Activated T-cell treated with anti-CD3 and anti-CD28 coated beads, Interleukin-2, amount 50 U/mL, for 4 hours (primary cell): Measurements from ENCODE around the gene SP6. TPM values are rescaled to one million over a fixed set of nuclear protein-coding genes. Genes with fewer than 3 reads are reported as not detected.
A peak's percentile ranks its signal among the peaks of the same experiment; 100 is the strongest.

Experiments
- ATAC-seq, 2 donors: fragments of 200-7000 bp; cut with Tn5 transposase; one replicate each; pipeline ENCODE4 v1.10.0; 2021
- DNase-seq: peaks from one replicate; pipeline ENCODE4 v3.0.0-alpha.2; 2020
- H3K27me3 Mint-ChIP-seq: one replicate; pipeline ENCODE4 v1.8.0; 2021; ENCODE audit warnings: low read depth, mixed read lengths
- H3K36me3 Mint-ChIP-seq: one replicate; pipeline ENCODE4 v1.8.0; 2022; ENCODE audit warnings: mixed read lengths; ENCODE audit not compliant: insufficient read depth
- H3K4me1 Mint-ChIP-seq: one replicate; pipeline ENCODE4 v1.8.0; 2021; ENCODE audit warnings: low read depth, mixed read lengths
- H3K4me3 Mint-ChIP-seq: one replicate; pipeline ENCODE4 v1.8.0; 2021; ENCODE audit warnings: mild to moderate bottlenecking, moderate library complexity, mixed read lengths
- H3K9me3 Mint-ChIP-seq: one replicate; pipeline ENCODE4 v1.8.0; 2021; ENCODE audit warnings: mixed read lengths
- total RNA-seq, 3 donors: library from RNA; stranded (reverse); gene quantifications; one replicate each; pipeline ENCODE4 v1.2.1, GENCODE V29; 2021

SP6 gene
- total RNA-seq, 3 donors from 2014 or later, result 0.05 to 0.08 (median 0.05) TPM

DNA sequence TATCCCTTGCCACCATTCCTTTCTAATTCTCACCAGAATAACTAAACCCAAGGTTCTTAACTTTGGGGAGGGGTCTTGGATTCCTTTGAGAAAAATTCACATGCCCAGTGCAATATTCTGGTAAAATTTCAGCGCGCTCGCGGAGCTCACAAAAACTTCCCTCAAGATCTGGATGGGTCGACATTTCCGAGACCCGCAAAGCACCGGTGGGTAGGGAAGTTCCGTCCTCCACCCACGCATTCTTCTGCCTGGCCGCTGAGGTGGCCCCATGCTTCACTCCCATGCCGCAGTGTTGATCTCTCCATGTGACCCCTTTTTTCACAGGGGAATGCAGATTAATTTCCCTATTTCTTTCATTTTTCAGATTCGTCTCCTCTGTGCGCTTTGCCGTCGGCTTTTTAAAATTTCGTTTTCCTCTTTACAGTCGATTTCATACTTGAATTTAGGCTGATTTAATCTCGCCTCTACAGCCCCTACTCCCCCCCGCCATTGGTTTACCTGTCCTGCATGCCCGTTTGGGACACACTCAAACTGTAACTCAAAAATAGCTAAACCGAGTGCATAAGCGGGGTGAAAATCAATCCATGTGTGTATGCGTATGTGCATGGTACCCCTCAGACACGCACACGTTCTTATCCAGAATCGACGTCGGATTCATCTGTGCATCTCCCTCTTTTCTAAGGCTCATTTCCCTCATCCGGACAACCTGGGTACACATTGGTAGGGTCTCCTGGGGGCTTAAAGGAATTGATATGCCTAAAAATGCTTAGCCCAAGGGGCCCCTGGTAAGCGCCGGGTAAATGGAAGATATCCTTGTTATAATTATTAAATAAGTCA, 1.4 kb upstream of the SP6 start:
- no peaks in the 10 kb centered on the region for H3K9me3 Mint-ChIP-seq
- H3K27me3 Mint-ChIP-seq, result peaks cover 71% of the 10 kb centered on the region
- ATAC-seq, result no peak
- no peaks in the 10 kb centered on the region for H3K36me3 Mint-ChIP-seq
- DNase-seq, result no peak
- peak overlapping the region; percentile 11 for H3K4me3 Mint-ChIP-seq
- H3K4me1 Mint-ChIP-seq, result peaks cover 16% of the 10 kb centered on the region

DNA sequence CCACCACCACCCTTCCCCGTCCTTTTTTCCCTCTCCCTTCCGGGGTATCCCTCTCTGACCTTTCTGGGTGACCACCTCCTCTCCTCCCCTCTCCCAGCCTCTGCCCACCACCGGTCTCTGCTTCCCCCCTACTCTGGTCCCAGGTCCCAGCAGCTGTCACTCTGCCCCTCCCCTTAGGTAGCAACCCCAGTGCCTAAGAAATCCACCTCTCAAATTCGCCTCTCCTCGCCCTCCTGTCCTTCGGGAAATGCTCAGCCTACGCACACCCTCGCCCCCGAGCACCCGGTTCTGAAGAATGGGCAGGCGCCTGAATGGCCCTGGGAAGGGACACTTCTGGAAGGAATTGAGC, 775 bp upstream of the SP6 start:
- H3K4me1 Mint-ChIP-seq, result peaks cover 20% of the 10 kb centered on the region
- ATAC-seq (no peak), DNase-seq (no peak)
- H3K4me3 Mint-ChIP-seq, result peak overlapping the region; percentile 11
- no peaks in the 10 kb centered on the region for H3K36me3 Mint-ChIP-seq
- no peaks in the 10 kb centered on the region for H3K9me3 Mint-ChIP-seq
- peaks cover 77% of the 10 kb centered on the region for H3K27me3 Mint-ChIP-seq

DNA sequence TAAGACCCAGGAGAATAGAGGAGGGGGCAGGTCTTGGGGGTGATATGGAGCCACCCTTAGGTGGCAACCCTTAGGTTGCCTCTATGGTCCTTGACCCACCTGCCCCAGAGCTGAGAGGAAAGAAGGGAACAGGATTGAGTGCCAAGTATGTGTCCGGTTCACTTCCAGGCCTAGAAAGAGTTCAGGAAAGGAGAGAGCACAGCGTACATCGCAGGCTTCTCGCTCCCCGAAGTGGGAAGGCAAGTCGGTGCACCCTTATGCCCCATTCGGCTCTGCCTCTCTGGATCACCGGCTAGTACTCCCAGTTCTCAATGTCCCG, 631 bp downstream of the SP6 start:
- peaks cover 20% of the 10 kb centered on the region for H3K4me1 Mint-ChIP-seq
- ATAC-seq, result no peak
- no peak for DNase-seq
- H3K9me3 Mint-ChIP-seq, result no peaks in the 10 kb centered on the region
- H3K36me3 Mint-ChIP-seq, result no peaks in the 10 kb centered on the region
- H3K4me3 Mint-ChIP-seq, result peak overlapping the region; percentile 51
- peaks cover 85% of the 10 kb centered on the region for H3K27me3 Mint-ChIP-seq

DNA sequence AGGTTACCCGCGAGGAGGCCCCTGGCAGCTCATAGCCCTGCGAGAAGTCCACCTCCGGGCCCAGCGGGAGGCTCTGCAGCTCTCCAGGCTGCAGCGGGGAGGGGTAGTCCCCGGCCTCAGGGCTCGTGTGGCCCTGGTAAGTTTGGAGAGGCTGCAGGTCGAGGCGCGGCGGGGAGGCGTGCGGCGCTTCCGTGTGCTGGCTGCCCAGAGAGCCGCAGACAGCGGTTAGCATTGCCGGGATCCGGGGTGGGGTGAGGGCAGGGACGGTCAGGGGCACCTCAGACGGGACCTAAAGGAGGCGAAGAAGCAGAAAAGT, 2.8 kb downstream of the SP6 start:
- DNase-seq, result no peak
- no peak for ATAC-seq
- no peak overlapping the region for H3K4me3 Mint-ChIP-seq
- H3K9me3 Mint-ChIP-seq, result no peaks in the 10 kb centered on the region
- peaks cover 20% of the 10 kb centered on the region for H3K4me1 Mint-ChIP-seq
- H3K36me3 Mint-ChIP-seq, result no peaks in the 10 kb centered on the region
- H3K27me3 Mint-ChIP-seq, result peaks cover 73% of the 10 kb centered on the region

DNA sequence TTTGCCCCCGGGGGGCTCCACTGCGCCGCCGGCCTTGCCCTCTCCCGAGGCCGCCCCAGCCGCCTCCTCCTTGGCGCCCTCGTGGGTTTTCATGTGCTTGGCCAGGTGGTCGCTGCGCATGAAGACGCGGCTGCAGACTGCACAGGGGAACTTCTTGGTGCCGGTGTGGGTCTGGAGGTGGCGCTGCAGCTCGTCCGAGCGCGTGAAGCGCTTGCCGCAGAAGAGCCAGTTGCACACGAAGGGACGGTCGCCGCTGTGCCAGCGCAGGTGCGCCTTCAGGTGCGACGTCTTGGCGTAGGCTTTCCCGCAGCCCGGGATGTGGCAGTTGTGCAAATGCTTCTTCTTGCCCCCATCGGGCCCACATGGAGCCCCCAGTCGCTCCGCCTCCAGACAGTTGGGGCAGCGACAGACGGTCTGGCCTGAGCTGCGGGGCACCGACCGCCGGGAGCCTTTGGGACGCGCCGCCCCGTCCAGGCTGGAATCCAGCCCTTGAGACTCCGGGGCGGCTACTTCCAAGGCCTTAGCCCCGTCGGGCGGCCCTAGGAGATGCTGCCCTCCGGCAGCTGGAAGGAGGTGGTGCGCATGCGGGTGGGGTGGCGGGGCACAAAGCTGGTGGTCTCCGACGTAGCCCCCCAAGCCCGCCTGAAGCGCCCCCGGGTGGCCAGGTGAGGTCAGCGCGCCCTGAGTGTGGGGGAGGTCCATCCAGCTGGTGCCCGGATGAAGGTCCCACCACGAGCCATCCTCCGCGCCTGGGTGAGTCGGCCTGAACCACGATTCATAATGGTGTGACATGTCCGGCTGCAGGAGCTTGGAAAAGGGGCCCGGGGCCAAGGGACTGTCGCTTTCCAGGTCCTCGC, 3.4 kb downstream of the SP6 start:
- H3K27me3 Mint-ChIP-seq, result peaks cover 67% of the 10 kb centered on the region
- peaks cover 24% of the 10 kb centered on the region for H3K4me1 Mint-ChIP-seq
- no peaks in the 10 kb centered on the region for H3K9me3 Mint-ChIP-seq
- DNase-seq (no peak), ATAC-seq (peak in 1 of 2 donors; percentile 19)
- H3K36me3 Mint-ChIP-seq, result no peaks in the 10 kb centered on the region
- no peak overlapping the region for H3K4me3 Mint-ChIP-seq

DNA sequence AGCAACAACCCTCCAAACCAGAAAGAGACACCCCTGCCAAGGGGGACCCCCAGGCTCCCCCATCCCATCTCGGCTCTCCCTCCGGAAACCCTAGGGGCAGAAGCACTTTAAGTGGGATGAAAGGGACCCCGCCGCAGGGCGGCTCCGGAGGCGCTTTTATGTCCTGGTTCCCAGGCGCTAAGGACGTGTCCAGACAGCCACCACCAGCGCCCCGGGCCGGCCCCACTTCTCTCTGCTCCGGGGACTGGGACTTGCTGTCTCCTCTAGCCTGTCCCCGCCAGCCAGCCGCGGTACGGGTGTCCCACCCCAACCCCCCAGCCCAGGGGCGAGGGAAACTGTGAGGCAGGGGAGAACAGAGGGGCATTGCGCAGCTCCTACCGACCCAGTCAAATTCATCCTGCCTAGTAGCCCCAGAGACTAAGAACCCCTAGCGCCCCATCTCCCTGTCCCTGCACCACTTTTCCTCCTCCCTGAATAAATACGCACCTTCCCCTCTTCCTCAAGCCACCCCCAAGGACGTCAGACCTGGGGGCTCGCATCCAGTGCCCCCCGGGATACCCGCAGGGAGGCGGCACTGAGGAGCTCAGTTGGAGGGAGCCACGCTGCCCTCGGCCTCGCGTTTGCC, 4.1 kb downstream of the SP6 start:
- Mint-ChIP-seq H3K4me3 (no peak overlapping the region), H3K36me3 (no peaks in the 10 kb centered on the region), H3K9me3 (no peaks in the 10 kb centered on the region), H3K4me1 (peaks cover 25% of the 10 kb centered on the region), H3K27me3 (peaks cover 60% of the 10 kb centered on the region)
- ATAC-seq, result no peak
- DNase-seq, result no peak

DNA sequence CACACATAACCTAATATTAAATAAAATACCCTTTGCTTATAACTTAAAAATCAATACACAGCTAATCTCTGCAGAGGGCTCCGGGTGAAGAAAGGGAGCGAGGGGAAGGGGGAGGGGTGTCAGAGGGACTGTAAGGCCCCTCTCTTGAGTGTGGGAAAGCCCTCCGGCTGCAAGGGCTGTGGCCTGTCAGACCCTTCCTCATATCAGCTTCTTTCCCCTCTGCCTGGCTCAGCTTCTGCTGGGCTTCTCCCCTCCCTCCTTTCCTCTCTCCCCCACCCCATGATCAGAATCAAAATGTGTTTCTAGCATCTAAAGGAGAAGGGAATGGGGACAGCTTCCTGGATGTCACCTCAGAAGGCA, 5.3 kb downstream of the SP6 start:
- peaks cover 57% of the 10 kb centered on the region for H3K27me3 Mint-ChIP-seq
- H3K4me3 Mint-ChIP-seq, result no peak overlapping the region
- no peaks in the 10 kb centered on the region for H3K9me3 Mint-ChIP-seq
- no peaks in the 10 kb centered on the region for H3K36me3 Mint-ChIP-seq
- no peak for ATAC-seq
- no peak for DNase-seq
- H3K4me1 Mint-ChIP-seq, result peaks cover 28% of the 10 kb centered on the region

DNA sequence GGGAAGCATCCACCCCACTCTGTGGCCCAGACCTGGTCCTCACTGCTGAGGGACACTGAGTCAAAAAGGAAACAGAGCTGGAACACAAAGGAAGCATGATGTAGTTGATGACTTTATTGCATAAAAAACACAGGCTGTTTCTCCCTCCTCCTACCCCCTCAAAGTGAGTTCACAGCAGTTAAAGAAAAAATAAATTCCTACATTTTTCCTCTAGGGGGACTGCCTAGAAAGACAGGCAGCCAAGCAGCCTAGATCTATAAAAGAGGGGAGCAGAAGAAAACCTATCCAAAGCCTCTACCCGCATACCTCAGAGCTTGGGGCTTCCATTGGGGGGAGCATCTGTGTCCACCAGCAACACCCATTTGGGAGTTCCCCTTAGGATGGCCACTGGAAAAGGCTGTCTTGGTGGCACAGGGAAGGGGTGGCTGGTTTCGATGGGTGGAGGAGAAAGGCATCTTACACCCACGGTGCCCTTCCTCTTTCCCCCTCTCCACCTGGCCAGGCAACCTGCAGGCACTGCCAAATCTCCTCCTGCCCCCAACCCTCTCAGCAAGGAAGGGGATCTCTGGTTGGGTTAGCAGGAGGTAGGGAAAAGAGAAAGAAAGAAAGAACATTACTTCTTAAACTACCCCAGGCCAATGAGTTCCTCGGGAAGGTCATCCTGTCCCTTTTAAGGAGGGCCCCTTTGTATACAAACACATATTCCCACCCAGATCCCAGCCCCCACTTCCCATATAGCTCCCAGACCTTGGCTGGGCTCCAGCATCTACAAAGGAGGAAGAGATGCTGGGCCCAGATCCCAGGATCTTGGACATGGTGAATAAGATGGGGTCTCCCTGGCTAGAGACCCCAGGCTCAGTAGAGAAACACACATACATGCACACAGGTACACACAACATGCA, 5.9 kb downstream of the SP6 start:
- no peaks in the 10 kb centered on the region for H3K9me3 Mint-ChIP-seq
- no peaks in the 10 kb centered on the region for H3K36me3 Mint-ChIP-seq
- no peak overlapping the region for H3K4me3 Mint-ChIP-seq
- peaks cover 28% of the 10 kb centered on the region for H3K4me1 Mint-ChIP-seq
- H3K27me3 Mint-ChIP-seq, result peaks cover 51% of the 10 kb centered on the region
- DNase-seq (no peak), ATAC-seq (no peak)

DNA sequence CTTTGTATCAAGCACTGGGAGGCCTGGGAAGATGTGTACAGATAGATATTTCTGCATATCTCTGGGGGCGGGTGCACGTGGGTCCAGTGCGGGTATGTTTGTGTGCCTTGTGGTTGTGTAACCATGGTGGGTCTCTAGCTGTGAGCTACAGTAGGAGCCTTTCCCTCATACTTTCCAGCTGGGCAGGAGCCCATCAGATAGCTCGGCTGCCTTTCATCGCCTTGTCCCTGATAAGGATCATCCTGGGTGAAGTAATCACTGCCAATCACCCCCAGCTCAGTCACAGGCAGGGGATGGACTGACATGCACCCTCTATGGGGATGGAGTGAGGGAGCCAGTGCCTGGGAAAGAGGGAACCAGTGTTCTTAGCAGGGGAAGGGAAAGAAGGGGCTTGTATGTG, 6.7 kb downstream of the SP6 start:
- Mint-ChIP-seq H3K9me3 (no peaks in the 10 kb centered on the region), H3K4me1 (peaks cover 31% of the 10 kb centered on the region), H3K4me3 (no peak overlapping the region), H3K36me3 (no peaks in the 10 kb centered on the region), H3K27me3 (peaks cover 42% of the 10 kb centered on the region)
- no peak for ATAC-seq
- no peak for DNase-seq

DNA sequence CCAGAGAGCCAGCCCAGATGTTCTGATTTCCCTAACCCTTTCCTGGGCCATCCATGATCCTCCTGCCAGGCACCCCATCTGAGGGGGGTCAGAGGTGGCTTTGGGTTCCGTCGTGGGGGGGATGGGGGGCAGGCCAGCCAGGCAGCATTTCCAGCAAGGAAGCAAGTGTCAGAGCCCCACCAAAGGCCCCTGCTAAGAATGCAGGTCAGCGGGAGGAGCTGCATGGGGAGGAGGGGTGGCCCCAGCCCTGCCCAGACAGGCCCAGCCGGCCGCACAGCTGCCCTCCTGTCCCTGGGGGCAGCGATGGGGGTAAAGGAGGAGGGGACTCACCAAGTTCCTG, 7.6 kb downstream of the SP6 start:
- H3K9me3 Mint-ChIP-seq, result no peaks in the 10 kb centered on the region
- ATAC-seq, result no peak
- peaks cover 33% of the 10 kb centered on the region for H3K4me1 Mint-ChIP-seq
- no peak overlapping the region for H3K4me3 Mint-ChIP-seq
- H3K27me3 Mint-ChIP-seq, result peaks cover 34% of the 10 kb centered on the region
- H3K36me3 Mint-ChIP-seq, result no peaks in the 10 kb centered on the region
- DNase-seq, result no peak

DNA sequence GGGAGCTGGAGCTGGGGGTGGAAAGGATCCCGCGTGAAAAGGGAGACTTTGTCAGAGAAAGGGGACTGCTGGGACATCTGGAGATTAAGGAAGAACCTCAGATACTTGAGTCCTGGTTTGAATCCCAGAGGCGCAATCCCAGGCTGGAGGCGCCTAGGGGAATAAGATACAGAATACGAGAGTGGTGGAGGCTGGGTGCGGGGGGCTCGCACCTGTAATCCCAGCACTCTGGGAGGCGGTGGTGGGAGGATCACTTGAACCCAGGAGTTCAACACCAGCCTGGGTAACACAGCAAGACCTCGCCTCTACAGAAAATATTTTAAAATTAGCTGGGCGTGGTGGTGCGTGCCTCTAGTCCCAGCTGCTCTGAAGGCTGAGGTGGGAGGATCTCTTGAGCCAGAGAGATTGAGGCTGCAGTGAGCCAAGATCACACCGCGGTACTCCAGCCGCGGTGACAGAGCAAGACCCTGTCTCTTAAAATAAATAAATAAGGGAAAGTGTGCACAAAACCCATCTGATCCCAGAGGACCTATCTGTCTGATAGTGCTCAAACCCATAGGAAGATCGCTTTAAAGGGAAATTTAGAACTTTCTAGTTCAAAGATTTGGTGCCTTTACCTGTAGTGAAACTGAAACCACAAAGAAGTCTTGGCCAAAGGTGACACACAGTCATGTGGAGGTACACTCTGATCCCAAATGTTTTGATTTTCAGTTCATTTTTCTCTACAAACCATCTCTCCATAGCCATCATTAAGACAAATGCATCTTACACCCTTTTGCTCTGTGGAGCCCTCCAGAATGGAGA, 9.3 kb downstream of the SP6 start:
- H3K27me3 Mint-ChIP-seq, result peaks cover 24% of the 10 kb centered on the region
- H3K36me3 Mint-ChIP-seq, result no peaks in the 10 kb centered on the region
- no peak for DNase-seq
- peak overlapping the region; percentile 97 for H3K4me3 Mint-ChIP-seq
- no peaks in the 10 kb centered on the region for H3K9me3 Mint-ChIP-seq
- ATAC-seq, result no peak
- peaks cover 30% of the 10 kb centered on the region for H3K4me1 Mint-ChIP-seq

DNA sequence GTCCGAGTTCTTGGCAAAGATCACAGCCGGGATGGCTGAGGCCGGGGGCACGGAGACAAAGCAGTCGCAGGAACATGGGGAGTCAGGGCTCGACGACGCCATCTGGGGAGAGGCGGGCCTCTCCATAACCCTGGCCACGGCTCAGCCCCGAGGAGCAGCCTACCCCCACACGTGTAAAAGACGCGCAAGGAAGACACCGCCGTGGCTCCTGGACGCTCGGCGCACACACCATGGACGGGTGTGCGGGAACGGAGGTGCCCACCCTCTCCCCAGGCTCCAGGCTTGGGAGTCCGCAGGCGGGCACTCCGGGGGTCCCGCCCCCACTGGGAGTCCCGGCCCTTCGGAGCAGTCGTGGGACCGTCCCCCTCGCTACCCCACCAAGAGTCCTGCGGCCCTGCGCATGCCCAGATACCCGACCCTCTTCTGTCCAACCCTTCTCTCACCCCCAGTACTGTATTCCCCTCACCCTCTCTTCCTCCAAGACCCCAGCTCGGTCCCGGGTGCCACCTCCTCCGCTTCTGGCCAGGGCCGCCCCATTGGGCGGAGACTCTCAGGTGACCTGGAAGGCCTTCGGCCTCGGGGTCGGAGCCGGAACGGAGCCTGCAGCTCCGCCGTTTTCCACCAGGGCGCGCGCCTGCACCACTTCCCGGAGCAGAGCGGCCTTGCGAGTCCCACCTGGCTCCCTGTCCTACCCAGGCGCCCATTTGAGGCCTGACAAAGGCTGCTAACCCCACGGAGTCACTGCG, 10.0 kb downstream of the SP6 start, which contains the start of gene SCRN2:
SCRN2 (minus strand) TSS at position 532 of the 746 bp plus-strand sequence; CDS start at position 102, 430 bp downstream.
- ATAC-seq (peak; percentile 91 to 93), DNase-seq (peak; percentile 80)
- H3K9me3 Mint-ChIP-seq, result no peaks in the 10 kb centered on the region
- peaks cover 31% of the 10 kb centered on the region for H3K4me1 Mint-ChIP-seq
- H3K36me3 Mint-ChIP-seq, result no peaks in the 10 kb centered on the region
- peaks cover 16% of the 10 kb centered on the region for H3K27me3 Mint-ChIP-seq
- peak within 1 kb of the TSS; percentile 97 for H3K4me3 Mint-ChIP-seq
